DMS 273 (cell line): Measurements from ENCODE around the gene IFITM1.
A peak's percentile ranks its signal among the peaks of the same experiment; 100 is the strongest.
"Not testable (repeated sequence)": the region's sequence is repeated elsewhere in the genome, so short reads cannot be mapped to it uniquely, and the experiment has no call there.

ENCODE experiments used
- DNase-seq: peaks from one replicate; lab custom pipeline; 2025; ENCODE audit not compliant: unreplicated experiment; lab: John Stamatoyannopoulos, UW

The IFITM1 gene

GRCh38 chr11:340539-341512 lies 27.0 kb downstream of the IFITM1 start:
- no peak for DNase-seq

- DNase-seq: no peak
These were observed 28.5 kb downstream of the IFITM1 start for GRCh38 chr11:342328-342727.

GRCh38 chr11:344836-345578 lies 31.2 kb downstream of the IFITM1 start:
- DNase-seq: no peak

DNA sequence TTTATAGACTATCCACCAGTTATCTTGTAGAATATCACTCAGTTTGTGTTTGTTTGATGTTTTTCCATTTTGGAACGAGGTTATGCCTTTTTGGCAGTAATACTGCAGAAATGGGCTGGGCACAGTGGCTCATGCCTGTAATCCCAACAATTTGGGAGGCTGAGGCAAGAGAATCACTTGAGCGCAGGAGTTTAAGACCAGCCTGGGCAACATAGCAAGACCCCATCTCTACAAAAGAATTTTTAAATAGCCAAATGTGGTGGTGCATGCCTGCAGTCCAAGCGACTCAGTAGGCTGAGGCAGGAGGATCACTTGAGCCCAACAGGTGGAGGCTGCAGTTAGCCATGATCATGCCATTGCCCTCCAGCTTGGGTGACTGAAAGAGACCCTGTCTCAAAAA lies 32.7 kb downstream of the IFITM1 start:
- no peak for DNase-seq

DNA sequence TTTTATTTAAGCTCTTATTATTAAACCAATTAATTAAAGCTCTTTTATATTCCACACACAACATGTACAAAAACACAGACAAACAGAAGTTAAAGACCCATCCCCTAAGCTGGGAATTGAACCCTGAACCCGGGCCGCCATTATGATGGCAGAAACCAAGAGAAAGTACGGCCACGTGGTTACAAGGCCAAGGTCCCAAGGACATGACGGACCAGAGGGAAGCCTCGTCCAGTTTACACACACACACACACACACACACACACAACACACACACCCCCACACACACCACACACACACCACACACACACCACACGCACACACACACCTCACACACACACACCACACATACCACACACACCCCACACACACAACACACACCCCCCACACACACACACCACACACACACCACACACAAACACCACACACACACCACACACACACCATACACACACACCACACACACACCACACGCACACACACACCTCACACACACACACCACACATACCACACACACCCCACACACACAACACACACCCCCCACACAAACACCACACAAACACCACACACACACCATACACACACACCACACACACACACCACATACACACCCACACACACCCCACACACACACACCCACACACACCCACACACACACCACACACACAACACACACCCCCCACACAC lies 35.6 kb downstream of the IFITM1 start:
- not testable (repeated sequence) for DNase-seq

DNA sequence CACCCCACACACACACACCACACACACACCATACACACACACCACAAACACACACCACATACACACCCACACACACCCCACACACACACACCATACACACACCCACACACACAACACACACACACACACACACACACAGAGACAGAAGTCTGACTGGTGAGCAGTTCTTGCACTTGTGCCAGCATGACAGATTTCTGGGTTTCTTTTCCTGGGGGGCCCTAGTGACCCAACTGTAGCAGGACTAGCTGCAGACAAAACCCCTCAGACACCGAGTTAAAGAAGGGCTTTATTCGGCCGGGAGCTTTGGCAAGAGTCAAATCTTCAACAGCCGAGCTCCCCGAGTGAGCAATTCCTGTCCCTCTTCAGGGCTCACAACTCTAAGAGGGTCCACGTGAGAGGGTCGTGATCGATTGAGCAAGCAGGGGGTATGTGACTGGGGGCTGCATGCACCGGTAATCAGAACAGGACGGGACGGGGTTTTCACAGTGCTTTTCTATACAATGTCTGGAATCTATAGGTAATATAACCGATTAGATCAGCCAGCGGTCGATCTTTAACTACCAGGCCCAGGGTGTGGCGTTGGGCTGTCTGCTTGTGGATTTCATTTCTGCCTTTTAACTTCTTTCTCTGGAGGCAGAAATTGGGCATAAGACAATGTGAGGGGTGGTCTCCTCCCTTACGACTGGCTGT lies 36.3 kb downstream of the IFITM1 start:
- DNase-seq: not testable (repeated sequence)

- DNase-seq: no peak
These were observed 36.9 kb downstream of the IFITM1 start for GRCh38 chr11:350723-351255.

DNA sequence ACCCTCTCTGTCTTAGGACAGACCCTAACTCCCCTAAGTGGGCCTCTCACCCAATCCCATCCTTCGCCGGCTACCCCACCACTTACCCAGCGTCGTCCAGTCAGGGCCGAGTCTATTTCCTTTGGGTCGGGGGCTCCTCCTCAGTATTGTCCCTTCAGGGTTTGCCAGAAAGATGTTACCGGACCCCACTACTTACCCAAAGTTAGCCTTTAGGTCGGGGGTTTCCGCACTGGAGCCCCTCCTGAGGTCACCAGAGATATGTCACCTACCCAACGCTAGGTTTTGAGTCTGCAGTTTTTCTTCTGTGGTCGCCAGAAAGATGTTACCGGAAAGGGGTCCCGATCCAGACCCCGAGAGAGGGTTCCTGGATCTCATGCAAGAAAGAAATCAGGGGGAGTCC lies 37.6 kb downstream of the IFITM1 start:
- no peak for DNase-seq

GRCh38 chr11:352456-353031 lies 38.7 kb downstream of the IFITM1 start:
- DNase-seq: no peak

- DNase-seq: no peak
These were observed 39.5 kb downstream of the IFITM1 start for GRCh38 chr11:353179-353873.

DNA sequence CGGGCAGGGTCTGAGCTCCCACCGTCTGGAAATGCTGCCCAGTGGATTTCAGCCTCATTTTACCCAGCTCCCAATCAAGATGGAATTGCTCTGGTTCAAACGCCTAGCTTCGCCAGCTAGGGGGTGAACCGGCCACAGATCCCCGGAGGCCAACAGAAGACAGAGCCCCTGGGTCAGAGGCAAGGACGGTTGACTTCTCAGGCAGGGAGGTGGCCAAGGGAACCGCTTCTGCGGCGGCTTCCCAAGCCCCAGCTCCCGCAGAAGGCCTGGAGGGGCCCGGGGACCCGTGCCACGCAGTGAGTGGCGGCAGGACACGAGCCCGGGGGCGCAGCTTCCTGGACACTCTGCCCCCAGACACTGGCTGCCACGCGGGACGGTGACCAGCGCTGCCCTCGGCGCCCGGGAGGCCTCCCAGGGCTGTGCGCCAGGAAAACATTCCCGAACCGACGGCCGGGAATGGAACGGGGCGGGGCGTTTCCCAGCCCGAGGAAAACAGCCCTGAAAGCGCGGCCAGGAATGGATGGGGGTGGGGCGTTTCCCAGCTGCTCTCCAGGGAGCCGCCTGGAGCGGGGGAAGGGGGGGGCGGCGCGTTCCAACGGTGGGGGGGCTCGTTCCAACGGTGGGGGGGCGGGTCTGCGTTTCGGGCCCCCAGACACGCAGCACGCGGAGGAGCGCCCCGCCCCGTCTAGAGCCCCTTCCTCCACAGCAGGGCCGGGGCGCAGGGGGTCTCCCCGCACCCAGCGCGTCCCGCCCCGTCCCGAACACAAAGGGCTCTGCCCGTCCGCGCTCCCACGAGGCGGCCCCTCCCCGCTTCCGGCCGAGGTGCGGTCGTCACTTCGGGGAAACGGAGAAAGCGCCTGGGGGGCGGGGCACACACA lies 42.0 kb downstream of the IFITM1 start:
- DNase-seq: peak; percentile 81

GRCh38 chr11:356610-357009 lies 42.8 kb downstream of the IFITM1 start:
- no peak for DNase-seq

- no peak for DNase-seq
These were observed 43.7 kb downstream of the IFITM1 start for GRCh38 chr11:357582-357981.

DNA sequence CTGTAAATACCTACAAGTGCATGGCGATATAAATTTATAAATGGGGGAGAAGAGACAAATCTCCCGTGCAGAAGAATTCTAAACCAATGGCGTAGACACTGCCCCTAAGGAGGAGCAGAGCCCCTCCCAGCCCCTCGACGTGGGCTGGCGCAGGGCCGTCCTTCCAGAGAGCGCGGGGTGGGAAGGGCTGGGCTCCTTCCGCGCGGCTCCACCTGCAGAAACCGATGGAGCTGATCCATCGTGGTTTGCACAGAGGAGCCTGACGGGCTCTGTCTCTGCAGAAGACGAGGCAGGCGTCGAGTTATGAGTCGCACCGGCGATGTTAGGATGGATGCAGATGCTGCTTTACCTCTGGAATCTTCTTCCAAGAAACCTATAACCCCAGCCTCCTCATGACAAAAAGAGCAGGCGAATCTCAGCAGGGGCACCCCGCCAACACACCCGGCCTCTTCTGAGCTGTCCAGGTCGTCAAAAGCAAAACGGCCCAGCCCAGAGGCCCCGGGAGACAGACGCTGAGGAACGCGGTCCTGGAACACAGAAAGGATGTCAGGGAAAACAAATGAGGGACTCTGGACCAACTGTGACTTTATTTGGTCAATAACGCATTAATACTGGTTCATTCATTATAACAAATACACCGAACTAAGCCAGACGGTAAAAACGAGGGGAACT lies 44.4 kb downstream of the IFITM1 start:
- DNase-seq: no peak

- no peak for DNase-seq
These were observed 45.4 kb downstream of the IFITM1 start for GRCh38 chr11:359181-359714.

GRCh38 chr11:360326-361280 lies 46.8 kb downstream of the IFITM1 start:
- no peak for DNase-seq
